Trophoblast cell (in vitro differentiated cells and primary cell): ENCODE data around the gene KLK2.

Experiments used
- DNase-seq, 2 donors: peaks; one replicate each; pipeline ENCODE4 v3.0.0-alpha.2; 2016
- H2AFZ ChIP-seq: 2 replicates; pipeline ENCODE4 v1.6.1; 2013; ENCODE audit warnings: low read length, moderate library complexity, mild to moderate bottlenecking; ENCODE audit not compliant: insufficient read depth, poor library complexity
- H2AK5ac ChIP-seq: 2 replicates; pipeline ENCODE4 v1.6.1; 2013; ENCODE audit warnings: mild to moderate bottlenecking, low read length
- H2BK120ac ChIP-seq: 2 replicates; pipeline ENCODE4 v1.6.1; 2013; ENCODE audit warnings: low read length, mild to moderate bottlenecking, moderate library complexity; ENCODE audit not compliant: insufficient read depth, poor library complexity
- H2BK12ac ChIP-seq: 2 replicates; pipeline ENCODE4 v1.6.1; 2013; ENCODE audit warnings: mild to moderate bottlenecking, low read length, moderate library complexity
- H2BK5ac ChIP-seq: 2 replicates; pipeline ENCODE4 v1.6.1; 2013; ENCODE audit warnings: low read length, low read depth, moderate library complexity, mild to moderate bottlenecking; ENCODE audit not compliant: poor library complexity
- H3K14ac ChIP-seq: 2 replicates; pipeline ENCODE4 v1.6.1; 2013; ENCODE audit warnings: mild to moderate bottlenecking, low read length
- H3K18ac ChIP-seq: 2 replicates; pipeline ENCODE4 v1.6.1; 2013; ENCODE audit warnings: mild to moderate bottlenecking, low read length
- H3K23ac ChIP-seq: 2 replicates; pipeline ENCODE4 v1.6.1; 2013; ENCODE audit warnings: low read length
- H3K27ac ChIP-seq: 2 replicates; pipeline ENCODE4 v1.5.1; 2013; ENCODE audit warnings: low read depth, mild to moderate bottlenecking, inconsistent platforms, low read length, moderate library complexity
- H3K27me3 ChIP-seq: 2 replicates; pipeline ENCODE4 v1.6.1; 2013; ENCODE audit warnings: inconsistent platforms, mild to moderate bottlenecking, low read length, moderate library complexity; ENCODE audit not compliant: insufficient read depth
- H3K36me3 ChIP-seq, 2 experiments: 1 replicate in 1 of 2; 2 replicates in 1 of 2; pipeline ENCODE4 v1.6.1; 2013; ENCODE audit warnings: low read length in 2 of 2, mild to moderate bottlenecking in 2 of 2, moderate library complexity in 1 of 2; ENCODE audit not compliant: insufficient read depth in 2 of 2, control insufficient read depth in 1 of 2
- H3K4ac ChIP-seq: 2 replicates; pipeline ENCODE4 v1.6.1; 2013; ENCODE audit warnings: low read depth, mild to moderate bottlenecking, low read length, moderate library complexity
- H3K4me1 ChIP-seq, 2 experiments: 1 replicate in 1 of 2; 2 replicates in 1 of 2; pipeline ENCODE4 v1.6.1; 2013; ENCODE audit warnings: low read length in 2 of 2, mild to moderate bottlenecking in 2 of 2, moderate library complexity in 1 of 2; ENCODE audit not compliant: insufficient read depth in 2 of 2, control insufficient read depth in 1 of 2
- H3K4me2 ChIP-seq: 2 replicates; pipeline ENCODE4 v1.6.1; 2013; ENCODE audit warnings: inconsistent platforms, mild to moderate bottlenecking, low read length, moderate library complexity
- H3K4me3 ChIP-seq: 2 replicates; pipeline ENCODE4 v1.5.1; 2013; ENCODE audit warnings: mild to moderate bottlenecking, low read depth, low read length, inconsistent platforms
- H3K79me1 ChIP-seq: one replicate; pipeline ENCODE4 v1.6.1; 2013; ENCODE audit warnings: low read length
- H3K79me2 ChIP-seq: 2 replicates; pipeline ENCODE4 v1.6.1; 2013; ENCODE audit warnings: low read length, mild to moderate bottlenecking; ENCODE audit not compliant: control insufficient read depth, insufficient read depth, poor library complexity
- H3K9ac ChIP-seq: 2 replicates; pipeline ENCODE4 v1.6.1; 2013; ENCODE audit warnings: mild to moderate bottlenecking, low read length
- H3K9me3 ChIP-seq: 2 replicates; pipeline ENCODE4 v1.6.1; 2013; ENCODE audit warnings: low read depth, mild to moderate bottlenecking, control low read depth, inconsistent platforms, low read length; ENCODE audit not compliant: insufficient read depth
- H4K12ac ChIP-seq: 2 replicates; pipeline ENCODE4 v1.6.1; 2013; ENCODE audit warnings: low read depth, mild to moderate bottlenecking, low read length, moderate library complexity
- H4K8ac ChIP-seq: 2 replicates; pipeline ENCODE4 v1.6.1; 2013; ENCODE audit warnings: low read depth, mild to moderate bottlenecking, low read length, moderate library complexity
- H4K91ac ChIP-seq: one replicate; pipeline ENCODE4 v1.6.1; 2013; ENCODE audit warnings: low read depth, mild to moderate bottlenecking, low read length, moderate library complexity
- WGBS: extraction: QIAGEN DNeasy Blood & Tissue Kit; methylation state at CpG from one replicate; pipeline ENCODE4 v1.1.7; 2013; ENCODE audit warnings: missing lambda C conversion rate; ENCODE audit not compliant: insufficient read length, insufficient coverage; ENCODE audit errors: extremely low coverage; 5-methylcytosine and 5-hydroxymethylcytosine counted together

The KLK2 gene

GRCh38 chr19:50889638-50890037 is 16.4 kb downstream of the KLK2 start:
- Histone ChIP-seq H3K9ac (no peak overlapping the region), H2BK5ac (no peak overlapping the region), H2BK120ac (no peak overlapping the region), H3K27me3 (no peaks in the 10 kb centered on the region), H3K4me1 (no peaks in the 10 kb centered on the region), H4K8ac (no peak overlapping the region), H3K14ac (no peak overlapping the region), H3K9me3 (peaks cover 8% of the 10 kb centered on the region), H4K91ac (no peak overlapping the region), H3K18ac (no peak overlapping the region), H4K12ac (no peak overlapping the region), H2BK12ac (no peak overlapping the region), H3K4me2 (no peak overlapping the region), H3K23ac (no peak overlapping the region), H3K4ac (no peak overlapping the region), H2AK5ac (no peak overlapping the region), H3K79me2 (no peaks in the 10 kb centered on the region), H3K4me3 (no peak overlapping the region), H2AFZ (no peak overlapping the region), H3K36me3 (no peaks in the 10 kb centered on the region), H3K79me1 (no peaks in the 10 kb centered on the region), H3K27ac (no peak overlapping the region)
- WGBS, result no CpG with 5 or more reads among the region's 3 CpGs
- no peak for DNase-seq

- H3K14ac ChIP-seq, result no peak overlapping the region
- no peak overlapping the region for H2BK12ac ChIP-seq
- H3K18ac ChIP-seq, result no peak overlapping the region
- no peak overlapping the region for H2AK5ac ChIP-seq
- no CpG with 5 or more reads among the region's 5 CpGs for WGBS
- H3K79me1 ChIP-seq, result no peaks in the 10 kb centered on the region
- H3K36me3 ChIP-seq, result no peaks in the 10 kb centered on the region
- H2AFZ ChIP-seq, result no peak overlapping the region
- H3K4ac ChIP-seq, result no peak overlapping the region
- no peak overlapping the region for H4K8ac ChIP-seq
- H3K27ac ChIP-seq, result no peak overlapping the region
- H3K9ac ChIP-seq, result no peak overlapping the region
- H3K27me3 ChIP-seq, result peaks cover 2% of the 10 kb centered on the region
- no peak overlapping the region for H3K4me3 ChIP-seq
- no peak overlapping the region for H2BK5ac ChIP-seq
- H3K79me2 ChIP-seq, result no peaks in the 10 kb centered on the region
- no peaks in the 10 kb centered on the region for H3K4me1 ChIP-seq
- DNase-seq, result no peak
- peaks cover 12% of the 10 kb centered on the region for H3K9me3 ChIP-seq
- H4K12ac ChIP-seq, result no peak overlapping the region
- H2BK120ac ChIP-seq, result no peak overlapping the region
- no peak overlapping the region for H4K91ac ChIP-seq
- no peak overlapping the region for H3K23ac ChIP-seq
- H3K4me2 ChIP-seq, result no peak overlapping the region
Observed at GRCh38 chr19:50890422-50891252, 17.4 kb downstream of the KLK2 start.

GRCh38 chr19:50891253-50891625 is 18.0 kb downstream of the KLK2 start:
- Histone ChIP-seq H2BK5ac (no peak overlapping the region), H3K9ac (no peak overlapping the region), H3K27ac (no peak overlapping the region), H3K79me1 (no peaks in the 10 kb centered on the region), H2AFZ (no peak overlapping the region), H3K27me3 (peaks cover 2% of the 10 kb centered on the region), H3K18ac (no peak overlapping the region), H3K23ac (no peak overlapping the region), H3K4me3 (no peak overlapping the region), H4K91ac (no peak overlapping the region), H3K79me2 (no peaks in the 10 kb centered on the region), H2BK12ac (no peak overlapping the region), H2BK120ac (no peak overlapping the region), H4K8ac (no peak overlapping the region), H3K36me3 (no peaks in the 10 kb centered on the region), H2AK5ac (no peak overlapping the region), H3K9me3 (peaks cover 12% of the 10 kb centered on the region), H3K4ac (no peak overlapping the region), H3K14ac (no peak overlapping the region), H3K4me2 (no peak overlapping the region), H4K12ac (no peak overlapping the region), H3K4me1 (no peaks in the 10 kb centered on the region)
- no peak for DNase-seq
- WGBS, result no CpG with 5 or more reads among the region's 5 CpGs

- DNase-seq, result peak in 1 of 2 donors; percentile 2
- Histone ChIP-seq H3K36me3 (no peaks in the 10 kb centered on the region), H3K4me2 (no peak overlapping the region), H4K12ac (no peak overlapping the region), H3K79me2 (no peaks in the 10 kb centered on the region), H3K4ac (no peak overlapping the region), H3K27ac (no peak overlapping the region), H3K14ac (no peak overlapping the region), H3K18ac (no peak overlapping the region), H3K9me3 (peaks cover 12% of the 10 kb centered on the region), H2BK5ac (no peak overlapping the region), H3K79me1 (no peaks in the 10 kb centered on the region), H4K8ac (no peak overlapping the region), H3K9ac (no peak overlapping the region), H2BK12ac (no peak overlapping the region), H3K4me3 (no peak overlapping the region), H3K27me3 (peaks cover 2% of the 10 kb centered on the region), H3K4me1 (no peaks in the 10 kb centered on the region), H3K23ac (no peak overlapping the region), H4K91ac (no peak overlapping the region), H2BK120ac (no peak overlapping the region), H2AFZ (no peak overlapping the region), H2AK5ac (no peak overlapping the region)
- WGBS, result no CpG with 5 or more reads among the region's 18 CpGs
Observed at GRCh38 chr19:50893047-50893736, 20.0 kb downstream of the KLK2 start.
